HepG2 (cell line): Measurements from ENCODE around the gene TRIM23. TPM values are rescaled to one million over a fixed set of nuclear protein-coding genes. Genes with fewer than 3 reads are reported as not detected.

Experiments used
- BRCA1 ChIP-seq: sonication (generic); formaldehyde crosslinking; IDR thresholded peaks from 2 replicates; pipeline ENCODE4 v1.4.0; 2020; ENCODE audit warnings: missing genetic modification reagents
- DBP ChIP-seq: sonication (generic); formaldehyde crosslinking; IDR thresholded peaks from 2 replicates; pipeline ENCODE4 v1.4.0; 2020; ENCODE audit warnings: missing genetic modification reagents; ENCODE audit errors: not compliant biosample characterization
- HMG20B ChIP-seq: conservative IDR thresholded peaks from 2 replicates; pipeline ENCODE4 v1.6.1; 2016; ENCODE audit warnings: missing genetic modification reagents, missing compliant biosample characterization
- KDM3A ChIP-seq: IDR thresholded peaks from 2 replicates; pipeline ENCODE4 v1.6.1; 2018; ENCODE audit warnings: low read depth, missing compliant biosample characterization
- KLF6 ChIP-seq: IDR thresholded peaks from 2 replicates; pipeline ENCODE4 v1.8.0; 2016; ENCODE audit warnings: missing biosample characterization, missing genetic modification reagents
- NKX3-1 ChIP-seq: sonication (generic); formaldehyde crosslinking; IDR thresholded peaks from 2 replicates; pipeline ENCODE4 v1.5.0; 2020; ENCODE audit warnings: missing genetic modification reagents
- SALL2 ChIP-seq: sonication (generic); formaldehyde crosslinking; IDR thresholded peaks from 2 replicates; pipeline ENCODE4 v1.8.1; 2023; ENCODE audit warnings: mild to moderate bottlenecking, missing genetic modification reagents, inconsistent platforms
- SOX13 ChIP-seq, 3 experiments: fragments of 450-650 bp in 1 of 3; sonication (generic) in 1 of 3; formaldehyde crosslinking in 1 of 3; IDR thresholded peaks in 2 of 3; conservative IDR thresholded peaks in 1 of 3; 2 replicates each; pipeline versions ENCODE4 v1.5.0 to v1.6.1; 2016 to 2020; ENCODE audit warnings: antibody characterized with exemption in 1 of 3, mild to moderate bottlenecking in 1 of 3, missing compliant biosample characterization in 1 of 3, missing genetic modification reagents in 1 of 3, moderate library complexity in 1 of 3
- SRY ChIP-seq: sonication (generic); formaldehyde crosslinking; IDR thresholded peaks from 2 replicates; pipeline ENCODE4 v1.8.0; 2022; ENCODE audit warnings: mild to moderate bottlenecking, missing genetic modification reagents
- TBP ChIP-seq: sonication (generic); formaldehyde crosslinking; IDR thresholded peaks from 2 replicates; pipeline ENCODE4 v1.5.0; 2020; ENCODE audit warnings: missing genetic modification reagents
- TRAFD1 ChIP-seq: sonication (generic); formaldehyde crosslinking; IDR thresholded peaks from 2 replicates; pipeline ENCODE4 v1.5.1; 2020; ENCODE audit warnings: missing genetic modification reagents, mild to moderate bottlenecking, borderline replicate concordance
- ZNF18 ChIP-seq: sonication (generic); formaldehyde crosslinking; IDR thresholded peaks from 2 replicates; pipeline ENCODE4 v1.8.0; 2022; ENCODE audit warnings: mild to moderate bottlenecking, missing genetic modification reagents; ENCODE audit not compliant: insufficient replicate concordance
- ZNF367 ChIP-seq: sonication (generic); formaldehyde crosslinking; IDR thresholded peaks from 2 replicates; pipeline ENCODE4 v1.4.0; 2020; ENCODE audit warnings: missing genetic modification reagents, borderline replicate concordance
- ZNF382 ChIP-seq: sonication (generic); formaldehyde crosslinking; IDR thresholded peaks from 2 replicates; pipeline ENCODE4 v1.5.0; 2020; ENCODE audit warnings: missing genetic modification reagents, mild to moderate bottlenecking, borderline replicate concordance
- ZNF441 ChIP-seq: sonication (generic); formaldehyde crosslinking; IDR thresholded peaks from 2 replicates; pipeline ENCODE4 v1.7.0; 2021; ENCODE audit warnings: missing genetic modification reagents, borderline replicate concordance
- ZNF496 ChIP-seq: sonication (generic); formaldehyde crosslinking; IDR thresholded peaks from 2 replicates; pipeline ENCODE4 v1.8.1; 2023; ENCODE audit warnings: mild to moderate bottlenecking, moderate library complexity, missing genetic modification reagents; ENCODE audit not compliant: insufficient replicate concordance
- ZNF788 ChIP-seq: sonication (generic); formaldehyde crosslinking; IDR thresholded peaks from 2 replicates; pipeline ENCODE4 v1.5.0; 2020; ENCODE audit warnings: mild to moderate bottlenecking, missing genetic modification reagents, borderline replicate concordance
- ZSCAN12 ChIP-seq: sonication (generic); formaldehyde crosslinking; IDR thresholded peaks from 2 replicates; pipeline ENCODE4 v1.9.0; 2021; ENCODE audit warnings: mild to moderate bottlenecking, missing genetic modification reagents
- polyA plus RNA-seq, 8 experiments: library from polyadenylated mRNA; depleted of rRNA in 3 of 8; stranded (reverse) in 7 of 8; unstranded in 1 of 8; fragments of >200 nt; fragmentation: Illumina TruSeq in 4 of 8; extraction: Trizol in 4 of 8; gene quantifications; 2 replicates each; pipeline versions ENCODE4 v1.2.1 to v1.2.3, GENCODE V29; 2011 to 2016; ENCODE audit warnings: low read depth in 4 of 8, missing spikeins in 1 of 8, mixed read lengths in 1 of 8; ENCODE audit not compliant: insufficient read depth in 1 of 8
- total RNA-seq, 5 experiments: library from RNA; depleted of rRNA; stranded (reverse); fragments of >200 nt; fragmentation: Illumina TruSeq; extraction: Trizol; gene quantifications; 2 replicates each; pipeline ENCODE4 v1.2.3, GENCODE V29; 2016; ENCODE audit warnings: low read depth in 1 of 5
- TF ChIP-seq, protein P1 (sequence below): sonication (generic); formaldehyde crosslinking; IDR thresholded peaks from 2 replicates; pipeline ENCODE4; 2020; ENCODE audit warnings: missing genetic modification reagents, mild to moderate bottlenecking, borderline replicate concordance

Gene TRIM23
- total and polyA plus RNA-seq, 2 of the 13 experiments (the other 11 are each of a cell fraction or from before 2014, with no cell fraction given): 4.6 to 11.4 TPM

DNA sequence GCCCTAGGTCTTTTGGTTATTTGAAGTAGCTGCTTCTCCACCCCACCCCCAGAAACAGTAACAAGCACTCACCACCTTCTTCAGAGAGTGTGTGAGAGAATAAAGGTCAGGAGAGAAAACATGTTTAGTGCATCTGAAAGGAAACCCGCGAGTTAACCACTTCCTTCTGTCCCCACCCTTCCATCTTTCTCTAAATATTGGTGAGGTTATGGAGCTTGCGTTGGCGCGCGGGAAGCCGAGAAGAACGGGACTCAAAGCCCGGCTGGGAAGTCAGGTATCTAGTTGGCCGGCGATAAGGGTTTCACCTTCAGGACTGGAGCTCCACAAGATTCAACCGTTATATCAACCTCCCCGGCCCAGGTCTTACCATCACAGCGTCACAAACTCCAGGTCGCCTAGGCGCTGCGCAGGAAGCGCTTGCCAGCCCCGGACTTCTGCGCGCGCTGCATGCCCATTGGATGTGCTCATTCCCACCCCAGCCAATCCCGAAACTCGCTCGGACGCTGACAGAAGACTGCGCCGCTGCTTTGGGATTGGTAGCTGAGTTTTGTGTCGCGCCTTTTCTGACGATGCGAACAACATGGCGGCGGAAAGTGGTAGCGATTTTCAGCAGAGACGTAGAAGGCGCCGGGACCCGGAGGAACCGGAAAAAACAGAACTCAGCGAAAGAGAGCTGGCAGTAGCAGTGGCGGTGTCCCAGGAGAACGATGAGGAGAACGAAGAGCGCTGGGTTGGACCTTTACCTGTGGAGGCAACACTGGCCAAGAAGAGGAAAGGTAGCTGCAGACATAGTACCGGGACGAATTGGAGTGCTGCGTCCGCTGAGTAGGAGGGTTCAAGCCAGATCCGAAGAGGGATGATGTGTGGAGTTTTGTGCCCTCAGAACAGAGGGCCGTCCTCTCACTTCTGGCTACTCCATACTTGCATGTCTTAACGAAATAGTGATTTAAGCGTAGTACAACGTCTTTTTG is 61.1 kb downstream of the TRIM23 start, which contains the start of the genes CENPK and PPWD1 (continued):
- TF ChIP-seq BRCA1 (CRISPR knock-in tag): peak; percentile 69; the same call in 1 of the 2 replicates
- TF ChIP-seq ZSCAN12: no peak
- TF ChIP-seq ZNF18 (CRISPR knock-in tag): no peak
- no peak; the same call in 1 of the 2 replicates for TF ChIP-seq HMG20B (CRISPR knock-in tag)
- TF ChIP-seq TBP (CRISPR knock-in tag): 0 out of 2 replicates have a peak, but pooled peaks have one; percentile 76
- no peak for TF ChIP-seq KDM3A (CRISPR knock-in tag)
- TF ChIP-seq ZNF496 (CRISPR knock-in tag): no peak
- TF ChIP-seq NKX3-1 (CRISPR knock-in tag): peak; percentile 66; the same call in 1 of the 2 replicates
- TF ChIP-seq SRY (CRISPR knock-in tag): no peak
- no peak for TF ChIP-seq TRAFD1 (CRISPR knock-in tag)
- no peak for TF ChIP-seq ZNF367 (CRISPR knock-in tag)
- 0 out of 2 replicates have a peak, but pooled peaks have one; percentile 34 for TF ChIP-seq SOX13 (IDR thresholded peaks at IDR 0.05)
- TF ChIP-seq SOX13 (CRISPR knock-in tag; conservative IDR thresholded peaks at IDR 0.05 in 1 of 2, IDR thresholded peaks at IDR 0.05 in 1 of 2): peak in 1 of 2 experiments; percentile 8; a peak in 2 of 4 replicates
- peak; percentile 74; the same call in 1 of the 2 replicates for TF ChIP-seq SALL2 (CRISPR knock-in tag)
- TF ChIP-seq ZNF382 (CRISPR knock-in tag): no peak
- TF ChIP-seq ZNF788: 0 out of 2 replicates have a peak, but pooled peaks have one; percentile 84
- TF ChIP-seq, protein P1, sequence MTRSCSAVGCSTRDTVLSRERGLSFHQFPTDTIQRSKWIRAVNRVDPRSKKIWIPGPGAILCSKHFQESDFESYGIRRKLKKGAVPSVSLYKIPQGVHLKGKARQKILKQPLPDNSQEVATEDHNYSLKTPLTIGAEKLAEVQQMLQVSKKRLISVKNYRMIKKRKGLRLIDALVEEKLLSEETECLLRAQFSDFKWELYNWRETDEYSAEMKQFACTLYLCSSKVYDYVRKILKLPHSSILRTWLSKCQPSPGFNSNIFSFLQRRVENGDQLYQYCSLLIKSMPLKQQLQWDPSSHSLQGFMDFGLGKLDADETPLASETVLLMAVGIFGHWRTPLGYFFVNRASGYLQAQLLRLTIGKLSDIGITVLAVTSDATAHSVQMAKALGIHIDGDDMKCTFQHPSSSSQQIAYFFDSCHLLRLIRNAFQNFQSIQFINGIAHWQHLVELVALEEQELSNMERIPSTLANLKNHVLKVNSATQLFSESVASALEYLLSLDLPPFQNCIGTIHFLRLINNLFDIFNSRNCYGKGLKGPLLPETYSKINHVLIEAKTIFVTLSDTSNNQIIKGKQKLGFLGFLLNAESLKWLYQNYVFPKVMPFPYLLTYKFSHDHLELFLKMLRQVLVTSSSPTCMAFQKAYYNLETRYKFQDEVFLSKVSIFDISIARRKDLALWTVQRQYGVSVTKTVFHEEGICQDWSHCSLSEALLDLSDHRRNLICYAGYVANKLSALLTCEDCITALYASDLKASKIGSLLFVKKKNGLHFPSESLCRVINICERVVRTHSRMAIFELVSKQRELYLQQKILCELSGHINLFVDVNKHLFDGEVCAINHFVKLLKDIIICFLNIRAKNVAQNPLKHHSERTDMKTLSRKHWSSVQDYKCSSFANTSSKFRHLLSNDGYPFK: peak; percentile 85; the same call in 1 of the 2 replicates
- TF ChIP-seq ZNF441 (CRISPR knock-in tag): peak; percentile 65
- no peak for TF ChIP-seq DBP
- no peak for TF ChIP-seq KLF6 (CRISPR knock-in tag)
